T-cell (primary cell): ENCODE data around the gene PLAAT3. TPM values are rescaled to one million over a fixed set of nuclear protein-coding genes. Genes with fewer than 3 reads are reported as not detected.

Experiments used
- ATAC-seq, 4 experiments: fragments of 200-7000 bp in 3 of 4; fragments of 150-1000 bp in 1 of 4; cut with Tn5 transposase; replicated peaks in 1 of 4; 1 replicate in 3 of 4; 2 replicates in 1 of 4; pipeline ENCODE4 v1.10.0; 2021; ENCODE audit warnings: moderate library complexity in 3 of 4, mild to moderate bottlenecking in 2 of 4, moderate number of reproducible peaks in 1 of 4
- CTCF ChIA-PET, 2 donors: fragments of 300-600 bp; sonication (Branson Sonifier 250); formaldehyde crosslinking; loops; one replicate each; lab custom pipeline; 2022; ENCODE audit warnings: antibody characterized with exemption in 2 of 2; lab: Charles Lee
- POLR2A ChIA-PET, 2 donors: fragments of 300-600 bp; sonication (Branson Sonifier 250); formaldehyde crosslinking; loops; one replicate each; lab custom pipeline; 2022; ENCODE audit warnings: antibody characterized with exemption in 2 of 2; lab: Charles Lee
- DNase-seq, 35 experiments: peaks; one replicate each; pipeline versions ENCODE4 v3.0.0 to v3.0.0-alpha.2; 2013 to 2023
- H3K27ac ChIP-seq: one replicate; pipeline ENCODE4 v1.5.1; 2013; ENCODE audit warnings: low read length
- H3K27me3 ChIP-seq, 2 experiments: replicated peaks in 1 of 2; 1 replicate in 1 of 2; 2 replicates in 1 of 2; pipeline versions ENCODE4 v1.6.1 to v1.7.0; 2013; ENCODE audit warnings: low read length in 1 of 2, mixed read lengths in 1 of 2; ENCODE audit not compliant: control insufficient read depth in 2 of 2, insufficient read depth in 2 of 2; ENCODE audit errors: extremely low read depth in 1 of 2
- H3K36me3 ChIP-seq, 2 donors: 1 replicate in 1 of 2; 2 replicates in 1 of 2; pipeline versions ENCODE4 v1.6.1 to v1.7.0; 2013; ENCODE audit warnings: low read length in 1 of 2; ENCODE audit not compliant: control insufficient read depth in 2 of 2, insufficient read depth in 1 of 2; ENCODE audit errors: extremely low read depth in 1 of 2
- H3K4me1 ChIP-seq, 2 experiments: 1 replicate in 1 of 2; 2 replicates in 1 of 2; pipeline versions ENCODE4 v1.6.1 to v1.7.0; 2013; ENCODE audit warnings: low read length in 2 of 2, mixed read lengths in 1 of 2; ENCODE audit not compliant: insufficient read depth in 2 of 2, control insufficient read depth in 1 of 2; ENCODE audit errors: extremely low read depth in 1 of 2
- H3K4me3 ChIP-seq, 2 donors: 1 replicate in 1 of 2; 2 replicates in 1 of 2; pipeline versions ENCODE4 v1.5.1 to v1.7.0; 2013; ENCODE audit warnings: mild to moderate bottlenecking in 2 of 2, low read length in 1 of 2, moderate library complexity in 1 of 2; ENCODE audit not compliant: control insufficient read depth in 1 of 2; ENCODE audit errors: extremely low read depth in 1 of 2
- H3K9me3 ChIP-seq: 2 replicates; pipeline ENCODE4 v1.7.0; 2013
- H3K27ac Mint-ChIP-seq, 2 donors: one replicate each; pipeline ENCODE4 v1.8.0; 2020 to 2021; ENCODE audit warnings: mild to moderate bottlenecking in 2 of 2, mixed read lengths in 2 of 2
- H3K27me3 Mint-ChIP-seq, 2 donors: one replicate each; pipeline ENCODE4 v1.8.0; 2021 to 2022; ENCODE audit warnings: mixed read lengths in 2 of 2
- H3K36me3 Mint-ChIP-seq: one replicate; pipeline ENCODE4 v1.8.0; 2021; ENCODE audit warnings: mixed read lengths
- H3K4me1 Mint-ChIP-seq, 3 donors: one replicate each; pipeline ENCODE4 v1.8.0; 2020 to 2022; ENCODE audit warnings: mixed read lengths in 3 of 3, mild to moderate bottlenecking in 1 of 3
- H3K4me3 Mint-ChIP-seq, 3 donors: one replicate each; pipeline ENCODE4 v1.8.0; 2020 to 2022; ENCODE audit warnings: mild to moderate bottlenecking in 3 of 3, mixed read lengths in 3 of 3, moderate library complexity in 3 of 3
- H3K9me3 Mint-ChIP-seq, 3 donors: one replicate each; pipeline ENCODE4 v1.8.0; 2020 to 2022; ENCODE audit warnings: mixed read lengths in 3 of 3
- WGBS: methylation state at CpG from one replicate; pipeline ENCODE4 v1.1.5; 2013; ENCODE audit warnings: missing lambda C conversion rate; ENCODE audit not compliant: insufficient coverage; 5-methylcytosine and 5-hydroxymethylcytosine counted together
- total RNA-seq, 35 experiments: library from RNA in 6 of 35; stranded (reverse) in 6 of 35; fragments of 120-200 nt in 1 of 35; gene quantifications; one replicate each; pipeline versions ENCODE4 v1.2.1 to v1.2.4 and lab custom pipeline; 2013 to 2026

Gene PLAAT3
- total RNA-seq, 5 donors from 2014 or later (not counting 1 experiment from before 2014, with no cell fraction given): 3.7 to 10.0 (median 6.0) TPM

- H3K36me3 ChIP-seq: no peaks in the 10 kb centered on the region
- DNase-seq (peak in 26 of 35 experiments; percentile 24 to 65 (median 46)), ATAC-seq (peak; percentile 79 to 93 (median 91))
- H3K36me3 Mint-ChIP-seq: no peaks in the 10 kb centered on the region
- H3K9me3 ChIP-seq: no peaks in the 10 kb centered on the region
- peaks cover 54 to 65% (median 61%) of the 10 kb centered on the region in 3 donors for H3K4me1 Mint-ChIP-seq
- H3K4me1 ChIP-seq: peaks cover 27 to 49% of the 10 kb centered on the region in 2 experiments
- H3K4me3 ChIP-seq: peak overlapping the region in 1 of 2 donors; percentile 5
- 100% methylated on average over 1 of the region's 7 CpGs for WGBS
- peak overlapping the region; percentile 5 for H3K27ac ChIP-seq
- no peaks in the 10 kb centered on the region for H3K9me3 Mint-ChIP-seq
- no peaks in the 10 kb centered on the region for H3K27me3 Mint-ChIP-seq
- ChIA-PET CTCF (interaction anchor here in 1 of 2 donors (1.0 to 1.6 kb wide), 2 partner anchors 23 to 31 kb away, joined by 3 read pairs; no protein-coding TSS in a partner anchor), POLR2A (interaction anchor here (0.6 kb wide), 2 partner anchors 61 to 732 kb away, joined by 3 read pairs; no protein-coding TSS in a partner anchor)
- peak overlapping the region in 2 of 3 donors; percentile 3 to 67 for H3K4me3 Mint-ChIP-seq
- H3K27ac Mint-ChIP-seq: peak overlapping the region; percentile 75 to 90
- H3K27me3 ChIP-seq: no peaks in the 10 kb centered on the region
These were observed 53.6 kb downstream of the PLAAT3 start for GRCh38 chr11:63560506-63561180.

GRCh38 chr11:63558459-63559157 is 55.6 kb downstream of the PLAAT3 start:
- Mint-ChIP-seq H3K27ac (peak overlapping the region; percentile 5 to 28), H3K4me3 (no peak overlapping the region), H3K9me3 (no peaks in the 10 kb centered on the region), H3K27me3 (no peaks in the 10 kb centered on the region), H3K36me3 (no peaks in the 10 kb centered on the region), H3K4me1 (peaks cover 55 to 64% (median 63%) of the 10 kb centered on the region in 3 donors)
- DNase-seq (no peak), ATAC-seq (no peak)
- Histone ChIP-seq H3K4me3 (no peak overlapping the region), H3K27me3 (no peaks in the 10 kb centered on the region), H3K4me1 (peaks cover 25 to 44% of the 10 kb centered on the region in 2 experiments), H3K9me3 (no peaks in the 10 kb centered on the region), H3K27ac (no peak overlapping the region), H3K36me3 (no peaks in the 10 kb centered on the region)
- ChIA-PET POLR2A (interaction anchor here in 1 of 2 donors (0.5 kb wide), 1 partner anchor 232 kb away, joined by 5 read pairs; no protein-coding TSS in a partner anchor), CTCF (no interaction called here)
- WGBS: 100% methylated on average over 5 of the region's 7 CpGs

- peak overlapping the region in 1 of 2 donors; percentile 57 for H3K27ac Mint-ChIP-seq
- POLR2A ChIA-PET: no interaction called here
These were observed 56.7 kb downstream of the PLAAT3 start for GRCh38 chr11:63557570-63557969.

GRCh38 chr11:63556404-63557013 is 57.7 kb downstream of the PLAAT3 start:
- no peak overlapping the region for H3K4me3 ChIP-seq
- ChIA-PET CTCF (no interaction called here), POLR2A (no interaction called here)
- Mint-ChIP-seq H3K4me1 (peaks cover 72 to 74% (median 73%) of the 10 kb centered on the region in 3 donors), H3K9me3 (no peaks in the 10 kb centered on the region), H3K27me3 (no peaks in the 10 kb centered on the region), H3K4me3 (no peak overlapping the region), H3K27ac (peak overlapping the region; percentile 11 to 43), H3K36me3 (no peaks in the 10 kb centered on the region)
- DNase-seq (no peak), ATAC-seq (no peak)
- no peaks in the 10 kb centered on the region for H3K36me3 ChIP-seq
- H3K27ac ChIP-seq: no peak overlapping the region
- WGBS: 82% methylated on average over 3 of the region's 7 CpGs
- H3K9me3 ChIP-seq: no peaks in the 10 kb centered on the region
- H3K4me1 ChIP-seq: peaks cover 34 to 60% of the 10 kb centered on the region in 2 experiments
- H3K27me3 ChIP-seq: no peaks in the 10 kb centered on the region

More at GRCh38 chr11:63557570-63557969, 56.7 kb downstream of the PLAAT3 start:
- ATAC-seq (no peak), DNase-seq (no peak)
- H3K27me3 ChIP-seq: no peaks in the 10 kb centered on the region
- H3K36me3 ChIP-seq: no peaks in the 10 kb centered on the region
- H3K36me3 Mint-ChIP-seq: no peaks in the 10 kb centered on the region
- no peak overlapping the region for H3K4me3 ChIP-seq
- no peak overlapping the region for H3K4me3 Mint-ChIP-seq
- CTCF ChIA-PET: no interaction called here
- no peaks in the 10 kb centered on the region for H3K9me3 ChIP-seq
- 93% methylated on average over 6 of the region's 7 CpGs for WGBS
- no peaks in the 10 kb centered on the region for H3K27me3 Mint-ChIP-seq
- H3K4me1 ChIP-seq: peaks cover 33 to 51% of the 10 kb centered on the region in 2 experiments
- peaks cover 61 to 70% (median 69%) of the 10 kb centered on the region in 3 donors for H3K4me1 Mint-ChIP-seq
- H3K27ac ChIP-seq: no peak overlapping the region
- H3K9me3 Mint-ChIP-seq: no peaks in the 10 kb centered on the region

GRCh38 chr11:63554877-63555223 is 59.4 kb downstream of the PLAAT3 start:
- Mint-ChIP-seq H3K9me3 (no peaks in the 10 kb centered on the region), H3K36me3 (no peaks in the 10 kb centered on the region), H3K27ac (peak overlapping the region; percentile 99), H3K4me3 (peak overlapping the region in 1 of 3 donors; percentile 81), H3K27me3 (no peaks in the 10 kb centered on the region), H3K4me1 (peaks cover 66 to 68% (median 67%) of the 10 kb centered on the region in 3 donors)
- H3K4me1 ChIP-seq: peaks cover 22 to 57% of the 10 kb centered on the region in 2 experiments
- no peak overlapping the region for H3K4me3 ChIP-seq
- ChIA-PET POLR2A (no interaction called here), CTCF (no interaction called here)
- H3K36me3 ChIP-seq: no peaks in the 10 kb centered on the region
- no peak for ATAC-seq
- 100% methylated on average over 1 of the region's 4 CpGs for WGBS
- H3K27ac ChIP-seq: peak overlapping the region; percentile 81
- DNase-seq: no peak
- H3K9me3 ChIP-seq: no peaks in the 10 kb centered on the region
- H3K27me3 ChIP-seq: no peaks in the 10 kb centered on the region

DNA sequence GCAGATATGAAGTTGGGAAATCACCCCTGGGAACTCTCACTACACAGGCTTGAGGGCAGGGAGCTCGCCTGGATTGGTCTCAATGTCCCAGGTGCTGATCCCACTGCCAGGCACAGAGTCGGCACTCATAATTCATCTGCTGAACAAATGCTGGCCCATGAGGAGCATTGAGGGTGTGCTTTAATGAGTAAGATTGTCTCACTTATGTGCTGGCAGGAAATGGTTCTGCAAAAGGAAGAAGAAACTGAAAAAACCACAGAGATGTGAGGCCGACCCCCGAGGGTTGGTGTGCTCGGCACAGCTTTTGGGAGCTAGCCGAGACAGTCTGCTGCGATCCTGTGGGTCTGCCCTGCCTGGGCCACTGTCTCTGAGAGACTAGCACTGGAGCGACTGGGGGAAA is 60.5 kb downstream of the PLAAT3 start:
- peaks cover 63 to 68% (median 66%) of the 10 kb centered on the region in 3 donors for H3K4me1 Mint-ChIP-seq
- 0% methylated on average over 7 of the region's 8 CpGs for WGBS
- peak overlapping the region; percentile 99 for H3K27ac Mint-ChIP-seq
- peak overlapping the region; percentile 74 to 81 (median 81) for H3K4me3 Mint-ChIP-seq
- no peaks in the 10 kb centered on the region for H3K36me3 Mint-ChIP-seq
- Histone ChIP-seq H3K27ac (peak overlapping the region; percentile 81), H3K4me1 (peaks cover 22 to 50% of the 10 kb centered on the region in 2 experiments), H3K9me3 (no peaks in the 10 kb centered on the region), H3K4me3 (peak overlapping the region; percentile 10 to 36), H3K27me3 (no peaks in the 10 kb centered on the region), H3K36me3 (no peaks in the 10 kb centered on the region)
- ChIA-PET POLR2A (interaction anchor here in 1 of 2 donors (0.9 to 1.0 kb wide), 2 partner anchors 17 to 22 kb away, joined by 3 to 4 read pairs; partner anchors contain the start of gene PLAAT4), CTCF (no interaction called here)
- DNase-seq: peak in 34 of 35 experiments; percentile 33 to 83 (median 60)
- no peaks in the 10 kb centered on the region for H3K27me3 Mint-ChIP-seq
- no peaks in the 10 kb centered on the region for H3K9me3 Mint-ChIP-seq
- ATAC-seq: peak; percentile 78 to 89 (median 86)
